Motor neuron (in vitro differentiated cells): ENCODE data around the gene TEX264. TPM values are rescaled to one million over a fixed set of nuclear protein-coding genes. Genes with fewer than 3 reads are reported as not detected.

ENCODE experiments used
- ATAC-seq, 8 experiments: fragments of 200-7000 bp; cut with Tn5 transposase; replicated peaks in 6 of 8; 2 replicates each; pipeline ENCODE4 v1.8.0; 2021; ENCODE audit warnings: mild to moderate bottlenecking in 8 of 8, moderate library complexity in 8 of 8
- H3K27ac ChIP-seq, 2 donors: fragments of 250-450 bp; sonication (Bioruptor Pico); 2 replicates each; pipeline ENCODE4 v1.9.0; 2021; ENCODE audit warnings: antibody characterized with exemption in 2 of 2, mild to moderate bottlenecking in 2 of 2, moderate library complexity in 1 of 2
- H3K4me1 ChIP-seq, 2 donors: fragments of 250-450 bp; sonication (Bioruptor Pico); replicated peaks in 1 of 2; 2 replicates each; pipeline ENCODE4 v1.6.1; 2021; ENCODE audit warnings: antibody characterized with exemption in 2 of 2, mild to moderate bottlenecking in 2 of 2, moderate library complexity in 1 of 2
- H3K4me3 ChIP-seq, 5 donors: fragments of 250-450 bp; sonication (Bioruptor Pico); 2 replicates each; pipeline ENCODE4 v1.9.0; 2021; ENCODE audit warnings: antibody characterized with exemption in 5 of 5, mild to moderate bottlenecking in 5 of 5, moderate library complexity in 4 of 5
- WGBS, 10 experiments: fragments of 450-650 bp; shearing (Covaris generic); methylation state at CpG; one replicate each; pipeline ENCODE4 v1.0.0; 2022; 5-methylcytosine and 5-hydroxymethylcytosine counted together
- in situ Hi-C, 9 experiments: fragments of 400-800 bp; cut with MboI; loops; one replicate each; pipeline ENCODE4 v1.15.0; 2021; ENCODE audit warnings: low sequenced_read_pairs in 9 of 9, low pct_unique_long_range_greater_than_20kb in 2 of 9; ENCODE audit not compliant: unreplicated experiment in 9 of 9
- total RNA-seq, 8 experiments: library from RNA; unstranded; fragments of 300-600 nt; gene quantifications; 2 replicates each; pipeline versions ENCODE4 v1.2.3 to v1.2.4, GENCODE V29; 2022

The TEX264 gene
- total RNA-seq, 8 experiments from 2014 or later: 16.6 to 64.7 (median 33.0) TPM

DNA sequence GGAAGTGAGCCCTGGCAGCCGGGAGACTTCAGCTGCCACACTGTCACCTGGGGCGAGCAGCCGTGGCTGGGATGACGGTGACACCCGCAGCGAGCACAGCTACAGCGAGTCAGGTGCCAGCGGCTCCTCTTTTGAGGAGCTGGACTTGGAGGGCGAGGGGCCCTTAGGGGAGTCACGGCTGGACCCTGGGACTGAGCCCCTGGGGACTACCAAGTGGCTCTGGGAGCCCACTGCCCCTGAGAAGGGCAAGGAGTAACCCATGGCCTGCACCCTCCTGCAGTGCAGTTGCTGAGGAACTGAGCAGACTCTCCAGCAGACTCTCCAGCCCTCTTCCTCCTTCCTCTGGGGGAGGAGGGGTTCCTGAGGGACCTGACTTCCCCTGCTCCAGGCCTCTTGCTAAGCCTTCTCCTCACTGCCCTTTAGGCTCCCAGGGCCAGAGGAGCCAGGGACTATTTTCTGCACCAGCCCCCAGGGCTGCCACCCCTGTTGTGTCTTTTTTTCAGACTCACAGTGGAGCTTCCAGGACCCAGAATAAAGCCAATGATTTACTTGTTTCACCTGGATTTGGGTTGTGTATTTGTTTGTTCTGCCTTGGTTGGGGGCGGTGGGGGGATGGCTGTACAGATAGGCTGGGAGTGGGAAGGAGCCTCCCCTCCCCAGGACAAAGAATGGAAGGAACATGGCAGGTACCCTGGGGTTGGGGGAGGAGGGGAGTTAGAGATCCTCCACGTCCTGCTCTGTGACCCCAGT, 32.9 kb downstream of the TEX264 start:
- Histone ChIP-seq H3K4me3 (no peak overlapping the region), H3K4me1 (peaks cover 53 to 66% of the 10 kb centered on the region in 2 donors), H3K27ac (peak overlapping the region; percentile 73 to 85)
- ATAC-seq: peak in 4 of 8 experiments; percentile 2 to 10 (median 4)
- 11 to 19% methylated on average over 3 to 7 of the region's 12 CpGs; no CpG with 5 or more reads in 8 of the 10 experiments for WGBS, 10 experiments
- in situ Hi-C loops: no loop called here

GRCh38 chr3:51704511-51704950, 33.5 kb downstream of the TEX264 start:
- Histone ChIP-seq H3K4me3 (no peak overlapping the region), H3K4me1 (peaks cover 53 to 66% of the 10 kb centered on the region in 2 donors), H3K27ac (peak overlapping the region in 1 of 2 donors; percentile 85)
- in situ Hi-C loops: no loop called here
- ATAC-seq: no peak
- WGBS, 10 experiments: 60 to 100% (median 88%) methylated on average over 1 to 2 of the region's 4 CpGs; no CpG with 5 or more reads in 5 of the 10 experiments

DNA sequence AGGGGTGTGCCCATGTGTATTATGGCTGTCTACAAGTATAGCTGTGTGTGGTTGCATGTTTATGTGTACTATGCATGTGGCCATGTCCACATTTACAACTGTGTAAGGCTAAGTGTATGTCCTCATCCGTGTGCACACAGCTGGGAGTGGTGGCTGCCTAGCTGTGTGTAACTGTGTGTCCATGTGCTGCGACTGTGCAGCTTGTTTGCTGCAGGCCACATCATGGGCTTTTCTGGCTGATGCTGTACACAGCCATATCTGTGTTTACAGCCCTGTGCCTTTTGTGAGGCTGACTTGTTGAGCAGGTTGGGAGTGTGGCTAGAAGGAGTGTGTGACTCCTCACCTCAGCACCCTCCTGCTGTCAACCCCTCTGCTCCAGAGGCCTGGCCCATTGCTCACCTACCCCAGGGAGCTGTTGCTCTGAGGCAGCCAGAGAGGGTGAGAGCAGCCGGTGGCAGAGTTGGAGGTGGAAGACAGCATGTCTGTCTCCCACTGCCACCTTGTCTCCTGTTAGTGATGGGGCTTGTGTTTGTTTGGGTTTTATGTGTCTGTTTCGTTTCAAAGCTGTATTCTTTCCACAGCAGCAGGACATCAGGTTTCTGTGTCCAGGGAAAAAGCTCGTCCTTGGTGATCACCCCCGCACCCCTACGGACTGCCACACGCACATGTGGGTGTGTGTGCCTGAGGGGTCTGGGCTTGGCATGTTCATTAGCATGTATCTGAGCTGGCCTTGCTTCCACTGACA, 34.4 kb downstream of the TEX264 start:
- Histone ChIP-seq H3K4me1 (peaks cover 53 to 64% of the 10 kb centered on the region in 2 donors), H3K27ac (no peak overlapping the region), H3K4me3 (no peak overlapping the region)
- no peak for ATAC-seq
- 53 to 100% (median 66%) methylated on average over 1 to 4 of the region's 8 CpGs; no CpG with 5 or more reads in 5 of the 10 experiments for WGBS, 10 experiments
- in situ Hi-C loops: no loop called here

GRCh38 chr3:51706021-51706485, 35.0 kb downstream of the TEX264 start:
- Histone ChIP-seq H3K4me3 (no peak overlapping the region), H3K4me1 (peaks cover 53 to 58% of the 10 kb centered on the region in 2 donors), H3K27ac (no peak overlapping the region)
- in situ Hi-C loops: no loop called here
- 80% methylated on average over 1 of the region's 3 CpGs; no CpG with 5 or more reads in 9 of the 10 experiments for WGBS, 10 experiments
- ATAC-seq: no peak

DNA sequence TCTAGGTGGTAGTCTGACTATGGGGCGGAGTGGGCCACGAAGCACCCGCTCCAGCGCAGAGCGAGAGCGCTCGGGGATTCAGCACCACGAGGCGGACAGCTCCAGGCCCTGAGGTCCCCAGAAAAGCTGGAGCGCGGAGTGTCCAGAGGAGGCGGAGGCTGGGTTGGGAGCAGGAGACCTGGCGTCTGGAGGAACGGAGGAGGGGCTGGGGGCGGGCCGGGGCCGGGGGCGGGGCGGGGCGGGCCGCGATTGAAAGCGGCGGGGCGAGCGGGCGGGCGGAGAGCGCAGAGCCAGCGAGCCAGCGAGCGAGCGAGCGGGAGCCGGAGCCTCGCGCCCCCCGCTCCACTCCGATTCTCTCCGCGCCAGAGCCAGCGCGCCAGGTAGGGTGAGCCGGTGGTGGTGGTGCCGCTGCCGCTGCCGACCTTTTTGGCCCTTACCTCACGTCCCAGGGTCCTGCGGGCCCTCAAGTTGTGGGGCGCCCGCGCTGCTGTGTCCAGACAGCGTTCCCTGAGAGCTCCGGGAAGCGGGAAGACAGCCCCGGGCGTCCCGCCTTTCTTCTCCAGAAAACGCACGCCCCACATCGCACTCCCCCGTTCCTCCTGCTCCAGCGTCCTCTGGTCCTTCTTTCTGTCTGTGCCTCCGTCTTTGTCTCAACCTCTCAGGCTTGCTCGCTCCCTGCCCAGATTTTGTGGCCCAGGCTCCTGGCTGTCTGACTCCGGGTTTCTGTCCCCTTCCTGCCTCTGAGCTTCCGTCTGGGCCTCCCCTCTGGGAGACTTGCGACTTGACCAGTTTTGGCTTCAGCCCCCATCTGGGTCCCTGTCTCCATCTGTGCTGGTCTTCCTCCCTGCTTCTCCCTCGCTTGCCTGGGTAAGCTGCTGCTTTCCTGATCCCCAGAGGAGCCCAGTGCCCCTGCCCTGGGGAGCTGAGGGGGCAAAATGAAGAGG, 36.0 kb downstream of the TEX264 start, which contains the start of gene GRM2:
TSS of gene GRM2 (plus strand) at position 281 of the 944 bp plus-strand sequence. CDS start 1,916 bp downstream, outside the sequence.
- 1 to 100% (median 20%) methylated on average over 1 to 24 of the region's 69 CpGs; no CpG with 5 or more reads in 4 of the 10 experiments for WGBS, 10 experiments
- in situ Hi-C loops: no loop called here
- ATAC-seq: peak; percentile 79 to 92 (median 86)
- Histone ChIP-seq H3K27ac (peak within 1 kb of the TSS; percentile 46 to 61), H3K4me1 (peaks cover 47 to 49% of the 10 kb centered on the region in 2 donors), H3K4me3 (peak within 1 kb of the TSS; percentile 33 to 43 (median 41))

DNA sequence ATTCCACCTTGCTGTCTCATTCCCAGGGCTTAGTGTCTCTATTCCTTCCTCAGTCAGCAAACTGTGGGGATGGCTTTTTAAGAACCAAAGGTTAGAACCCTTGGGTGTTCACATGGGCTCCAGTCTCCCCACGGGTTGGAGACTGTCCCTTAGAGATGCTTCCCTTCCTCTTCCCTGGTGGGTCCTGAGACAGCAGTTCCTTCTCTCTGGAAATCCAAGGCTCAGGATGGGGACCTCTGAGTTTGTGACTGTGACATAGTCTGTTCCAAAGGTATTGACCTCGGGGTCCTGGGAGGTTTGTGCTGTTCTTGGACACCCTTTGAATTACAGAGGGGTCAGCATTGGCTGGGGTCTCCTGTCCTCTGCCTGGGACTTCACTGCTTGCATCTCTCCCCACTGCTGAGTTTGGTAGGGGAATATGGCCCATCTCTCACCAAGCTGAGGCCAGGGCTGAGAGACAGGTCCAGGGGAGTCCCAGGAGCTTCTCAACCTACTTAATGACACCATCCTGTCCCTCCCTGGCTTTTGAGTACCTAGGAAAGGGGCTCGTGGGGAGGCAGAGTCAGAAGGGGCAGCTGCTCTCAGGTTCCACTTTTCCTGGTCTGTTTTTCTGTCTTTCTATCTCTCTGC, 37.3 kb downstream of the TEX264 start:
- WGBS, 10 experiments: 20 to 83% (median 50%) methylated on average over 1 to 2 of the region's 3 CpGs; no CpG with 5 or more reads in 5 of the 10 experiments
- Histone ChIP-seq H3K27ac (no peak overlapping the region), H3K4me3 (no peak overlapping the region), H3K4me1 (peaks cover 35 to 36% of the 10 kb centered on the region in 2 donors)
- ATAC-seq: no peak
- in situ Hi-C loops: no loop called here

GRCh38 chr3:51709004-51709420, 38.0 kb downstream of the TEX264 start:
- ATAC-seq: no peak
- 70 to 98% (median 92%) methylated on average over 6 to 10 of the region's 17 CpGs; no CpG with 5 or more reads in 5 of the 10 experiments for WGBS, 10 experiments
- no peak overlapping the region for H3K27ac ChIP-seq
- peaks cover 28 to 29% of the 10 kb centered on the region in 2 donors for H3K4me1 ChIP-seq
- H3K4me3 ChIP-seq: no peak overlapping the region
- in situ Hi-C loops: no loop called here

- Histone ChIP-seq H3K4me1 (peaks cover 21 to 23% of the 10 kb centered on the region in 2 donors), H3K4me3 (no peak overlapping the region), H3K27ac (no peak overlapping the region)
- ATAC-seq: no peak
- 83 to 100% methylated on average over 1 of the region's 4 CpGs; no CpG with 5 or more reads in 8 of the 10 experiments for WGBS, 10 experiments
- in situ Hi-C loops: loop anchor here in 1 of 9 experiments (5.0 kb wide), 1 partner anchor 93 kb away; no protein-coding TSS in a partner anchor
These were observed 38.6 kb downstream of the TEX264 start for GRCh38 chr3:51709675-51710074.

DNA sequence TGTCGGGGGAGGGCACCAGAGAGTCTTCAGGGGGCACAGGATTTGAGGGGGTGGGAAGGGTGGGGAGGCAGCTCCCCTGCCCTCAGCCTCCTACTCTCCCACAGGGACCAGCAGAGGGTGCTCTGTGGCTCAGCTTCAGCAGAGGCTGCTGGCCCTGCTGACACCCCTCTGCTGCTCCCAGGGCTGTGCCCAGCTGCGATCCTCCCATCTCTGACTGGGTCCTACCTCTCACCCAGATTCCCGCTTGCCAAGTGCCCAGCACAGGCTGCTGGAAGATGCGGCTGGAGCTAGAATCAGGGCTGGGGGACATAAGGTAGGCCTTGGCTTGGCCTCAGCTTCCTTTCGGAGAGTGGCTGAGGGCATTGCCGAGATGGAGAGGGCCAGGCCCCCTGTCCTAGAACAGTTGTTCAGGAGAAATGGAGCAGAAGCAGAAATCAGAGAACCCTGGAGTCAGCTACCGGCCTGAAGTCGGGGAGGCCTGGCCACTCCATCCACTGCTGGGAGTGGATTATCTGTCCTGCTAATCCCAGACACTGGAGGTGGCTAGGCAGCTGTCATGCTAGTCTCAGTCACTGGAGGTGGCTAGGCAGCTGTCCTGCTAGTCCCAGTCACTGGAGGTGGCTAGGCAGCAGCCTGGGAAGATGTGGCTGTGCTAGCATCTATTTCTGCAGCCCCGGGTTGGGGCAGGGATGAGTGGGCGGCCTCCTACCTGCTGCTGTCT, 39.7 kb downstream of the TEX264 start:
- no peak for ATAC-seq
- in situ Hi-C loops: loop anchor here in 1 of 9 experiments (5.0 kb wide), 1 partner anchor 92 kb away; no protein-coding TSS in a partner anchor
- H3K4me1 ChIP-seq: peaks cover 14 to 16% of the 10 kb centered on the region in 2 donors
- no peak overlapping the region for H3K4me3 ChIP-seq
- no peak overlapping the region for H3K27ac ChIP-seq
- 40 to 100% (median 40%) methylated on average over 1 of the region's 10 CpGs; no CpG with 5 or more reads in 7 of the 10 experiments for WGBS, 10 experiments

DNA sequence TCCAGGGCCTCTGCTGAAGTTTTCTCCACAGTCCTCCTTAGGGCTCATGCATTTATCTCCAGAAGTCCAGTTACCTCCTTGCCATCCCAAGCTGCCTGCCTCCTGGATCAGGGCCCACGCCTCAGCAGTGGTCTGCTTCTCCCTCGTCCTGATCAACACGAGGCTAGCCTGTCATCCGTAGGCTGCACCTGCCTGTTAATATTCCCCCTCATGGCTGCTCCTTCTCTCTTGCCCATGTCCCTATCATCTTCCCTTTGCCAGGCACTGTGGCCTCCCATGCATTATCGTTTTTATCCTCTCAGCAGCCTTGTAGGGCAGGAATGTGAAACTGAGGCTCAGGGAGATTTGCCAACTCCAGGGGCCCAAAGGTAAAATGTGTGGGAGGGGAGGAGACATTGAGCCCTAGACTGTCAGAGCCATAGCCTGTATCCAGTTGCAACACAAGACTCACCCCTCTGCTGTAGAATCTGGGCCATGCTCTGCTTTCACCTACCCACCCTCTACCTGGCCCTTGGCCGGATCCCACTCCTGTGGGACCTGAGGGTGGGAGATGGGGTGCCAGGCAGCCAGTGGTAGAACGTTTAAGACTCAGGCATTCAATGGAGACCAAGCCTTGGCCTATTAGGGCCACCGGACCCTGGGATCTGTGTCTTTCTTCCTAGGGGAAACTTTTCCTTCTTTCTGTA, 40.4 kb downstream of the TEX264 start:
- H3K4me1 ChIP-seq: peaks cover 7 to 9% of the 10 kb centered on the region in 2 donors
- in situ Hi-C loops: loop anchor here in 1 of 9 experiments (5.0 kb wide), 1 partner anchor 91 kb away; no protein-coding TSS in a partner anchor
- H3K27ac ChIP-seq: no peak overlapping the region
- 20 to 93% (median 67%) methylated on average over 1 to 6 of the region's 8 CpGs; no CpG with 5 or more reads in 3 of the 10 experiments for WGBS, 10 experiments
- ATAC-seq: no peak
- H3K4me3 ChIP-seq: no peak overlapping the region

- no peak for ATAC-seq
- in situ Hi-C loops: loop anchor here in 1 of 9 experiments (5.0 kb wide), 1 partner anchor 90 kb away; no protein-coding TSS in a partner anchor
- 80% methylated on average over 1 of the region's 1 CpG; no CpG with 5 or more reads in 8 of the 10 experiments for WGBS, 10 experiments
These were observed 41.0 kb downstream of the TEX264 start for GRCh38 chr3:51712038-51712420.

More at GRCh38 chr3:51712038-51712420, 41.0 kb downstream of the TEX264 start:
- peaks cover 6 to 7% of the 10 kb centered on the region in 2 donors for H3K4me1 ChIP-seq
- H3K4me3 ChIP-seq: no peak overlapping the region
- no peak overlapping the region for H3K27ac ChIP-seq
